Measurements from ENCODE around the gene ARL4A. TPM values are rescaled to one million over a fixed set of nuclear protein-coding genes. Genes with fewer than 3 reads are reported as not detected.
"Not testable (repeated sequence)": the region's sequence is repeated elsewhere in the genome, so short reads cannot be mapped to it uniquely, and the experiment has no call there.

Gene ARL4A
- total and polyA plus RNA-seq, 9 of the 15 experiments (the other 6 are each of a cell fraction or from before 2014, with no cell fraction given) = 118 to 688 (median 172) TPM

- Histone ChIP-seq H3K27me3 (ENCODE audit: control insufficient read depth in 2 of 2, insufficient read depth in 2 of 2, low read length in 2 of 2) (no peaks in the 10 kb centered on the region), H4K20me1 (replicated peaks; ENCODE audit: control insufficient read depth, insufficient read depth, low read length) (no peaks in the 10 kb centered on the region), H3K27ac (ENCODE audit: extremely low read depth, low read depth, low read length) (no peak overlapping the region), H3K4me3 (no peak overlapping the region), H3K9me1 (ENCODE audit: control insufficient read depth, insufficient read depth, low read length) (no peaks in the 10 kb centered on the region), H2AFZ (ENCODE audit: low read depth, low read length) (peak overlapping the region; percentile 34; the same call in 1 of the 2 replicates), H3K4me1 (replicated peaks in 1 of 2; ENCODE audit: control insufficient read depth in 2 of 2, insufficient read depth in 2 of 2, low read length in 2 of 2) (no peaks in the 10 kb centered on the region), H3K36me3 (ENCODE audit: control insufficient read depth, insufficient read depth, low read length) (no peaks in the 10 kb centered on the region), H3K4me2 (ENCODE audit: insufficient read depth, low read length) (no peak overlapping the region), H3K9ac (ENCODE audit: insufficient read depth in 1 of 2, low read depth in 2 of 2, low read length in 2 of 2) (no peak overlapping the region), H3K79me2 (ENCODE audit: control insufficient read depth, insufficient read depth, low read length) (no peaks in the 10 kb centered on the region), H3K9me3 (replicated peaks; ENCODE audit: control insufficient read depth, insufficient read depth, low read depth, low read length) (no peaks in the 10 kb centered on the region)
- ChIA-PET CTCF (ENCODE audit: low intra/inter-chr PET ratio) (no interaction called here), POLR2A (interaction anchor here (0.9 kb wide), 1 partner anchor 11 kb away, joined by 3 read pairs; no protein-coding TSS in a partner anchor)
- WGBS (ENCODE audit: insufficient coverage, low coverage, missing lambda C conversion rate) = 27% methylated on average over 6 of the region's 6 CpGs
- BruUV-seq (replicated peaks) = no TSS peak
- no peak for TF ChIP-seq KLF6 (CRISPR knock-in tag; IDR thresholded peaks at IDR 0.05; ENCODE audit: borderline replicate concordance)
- TF ChIP-seq TRIM24 (IDR thresholded peaks at IDR 0.05) = no peak
- peak; percentile 49; the same call in 1 of the 2 replicates for TF ChIP-seq SPI1 (IDR thresholded peaks at IDR 0.05; ENCODE audit: borderline replicate concordance, low read depth, low read length)
- ATAC-seq (no peak), FAIRE-seq (no peak), DNase-seq (ENCODE audit: extremely low read depth in 1 of 4, low spot score in 3 of 4) (no peak)
- in situ Hi-C loops (cut with MboI) = no loop called here
- intact Hi-C loops (cut with micrococcal nuclease) = no loop called here
These were observed 16.5 kb upstream of the ARL4A start for GRCh38 chr7:12670743-12671520.

- CTCF ChIA-PET (ENCODE audit: low intra/inter-chr PET ratio) = interaction anchor here (0.6 kb wide), 1 partner anchor 427 kb away, joined by 3 read pairs; no protein-coding TSS in a partner anchor
- DNase-seq (ENCODE audit: extremely low read depth in 1 of 4, low spot score in 3 of 4); H3K36me3 ChIP-seq (ENCODE audit: control insufficient read depth, insufficient read depth, low read length); H4K20me1 ChIP-seq (replicated peaks; ENCODE audit: control insufficient read depth, insufficient read depth, low read length); BruUV-seq (replicated peaks); POLR2A ChIA-PET; H3K27me3 ChIP-seq (ENCODE audit: control insufficient read depth in 2 of 2, insufficient read depth in 2 of 2, low read length in 2 of 2); H3K79me2 ChIP-seq (ENCODE audit: control insufficient read depth, insufficient read depth, low read length); H3K4me1 ChIP-seq (replicated peaks in 1 of 2; ENCODE audit: control insufficient read depth in 2 of 2, insufficient read depth in 2 of 2, low read length in 2 of 2); H3K4me3 ChIP-seq; in situ Hi-C loops (cut with MboI); intact Hi-C loops (cut with micrococcal nuclease); H3K9me3 ChIP-seq (replicated peaks; ENCODE audit: control insufficient read depth, insufficient read depth, low read depth, low read length); H2AFZ ChIP-seq (ENCODE audit: low read depth, low read length); H3K9ac ChIP-seq (ENCODE audit: insufficient read depth in 1 of 2, low read depth in 2 of 2, low read length in 2 of 2); H3K4me2 ChIP-seq (ENCODE audit: insufficient read depth, low read length); H3K9me1 ChIP-seq (ENCODE audit: control insufficient read depth, insufficient read depth, low read length); ATAC-seq; FAIRE-seq; H3K27ac ChIP-seq (ENCODE audit: extremely low read depth, low read depth, low read length): not testable (repeated sequence)
- 45% methylated on average over 3 of the region's 7 CpGs for WGBS (ENCODE audit: insufficient coverage, low coverage, missing lambda C conversion rate)
These were observed 14.0 kb upstream of the ARL4A start for GRCh38 chr7:12673436-12673835.
